NCI-H2029 treated with DMSO at 0.1 percent for 48 hours (cell line): ENCODE results near the gene KIF21B.

ENCODE experiments used
- DNase-seq: peaks from one replicate; lab custom pipeline; 2025; lab: John Stamatoyannopoulos, UW

The KIF21B gene

GRCh38 chr1:201048521-201048920 is 25.0 kb upstream of the KIF21B start:
- DNase-seq: no peak

- DNase-seq: no peak
These were observed 20.6 kb upstream of the KIF21B start for GRCh38 chr1:201044119-201044518.

DNA sequence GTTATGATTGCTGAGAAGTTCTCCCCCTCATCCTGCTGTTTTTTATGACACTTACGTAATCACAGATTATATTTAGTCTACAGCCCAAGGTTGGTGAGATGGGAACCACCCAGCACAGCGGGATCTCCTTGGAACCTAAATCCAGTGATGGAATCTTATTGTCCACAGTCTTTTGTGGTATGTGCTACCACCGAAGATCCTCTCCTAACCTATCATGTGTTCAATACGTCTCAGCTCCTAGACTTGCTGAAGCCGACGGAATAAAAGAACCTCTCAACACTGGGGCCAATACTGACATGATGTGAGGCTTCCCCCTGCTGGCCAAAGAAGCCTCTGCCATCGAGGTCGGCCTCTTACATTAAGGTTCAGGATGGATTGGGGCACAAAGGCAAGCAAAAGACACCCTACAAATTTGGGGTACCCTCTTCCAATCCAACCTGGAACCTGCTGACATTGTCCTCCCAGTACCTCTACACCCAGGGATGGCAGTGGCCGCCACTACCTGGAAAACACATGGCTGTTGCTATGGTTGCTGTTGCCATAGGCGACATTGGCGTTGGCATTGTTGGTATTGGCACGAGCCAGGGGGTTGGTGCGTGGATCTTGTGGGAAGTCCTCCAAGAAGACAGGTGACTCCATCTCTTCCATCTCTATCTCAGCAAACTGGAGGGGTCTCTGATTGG is 19.4 kb upstream of the KIF21B start:
- peak; percentile 71 for DNase-seq

DNA sequence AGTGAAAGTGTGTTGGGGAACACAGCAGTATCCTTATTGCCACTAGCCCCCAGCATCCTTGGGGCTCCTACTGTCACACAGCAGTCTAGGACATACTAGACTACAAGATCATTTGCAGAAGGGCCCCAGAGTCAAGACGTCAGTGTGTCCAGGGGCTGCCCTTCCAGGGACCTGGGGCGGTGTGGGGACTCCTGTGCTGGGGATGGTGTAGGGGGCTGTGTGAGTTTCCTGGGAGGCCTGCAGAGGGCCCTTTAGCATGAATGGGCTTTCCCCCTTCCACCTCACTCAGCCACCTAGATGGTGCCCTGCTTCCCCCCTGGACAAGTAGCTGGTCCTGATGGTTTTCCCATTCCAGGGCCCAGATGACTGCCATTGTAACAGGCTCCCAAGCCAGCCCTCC is 17.5 kb upstream of the KIF21B start:
- DNase-seq: no peak

DNA sequence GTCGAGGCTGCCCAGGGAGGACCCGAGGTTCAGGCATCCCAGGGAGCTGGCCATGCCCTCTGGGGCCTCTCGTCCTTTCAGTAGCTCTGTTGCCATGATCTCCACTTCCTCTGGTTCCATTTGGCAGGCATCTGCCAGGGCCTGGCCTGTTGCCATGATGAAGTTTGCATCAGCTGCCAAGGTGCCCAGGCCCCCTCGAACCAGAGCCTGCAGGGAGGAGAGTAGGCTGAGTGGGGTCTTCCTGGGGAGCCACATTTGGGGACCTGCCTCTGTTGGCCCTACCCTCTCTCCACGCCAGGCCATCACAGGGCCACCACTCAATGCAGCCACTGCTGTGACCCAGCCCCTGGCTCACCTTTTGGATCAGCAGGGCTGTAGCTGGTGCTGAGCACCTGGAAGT is 16.4 kb upstream of the KIF21B start:
- DNase-seq: no peak

DNA sequence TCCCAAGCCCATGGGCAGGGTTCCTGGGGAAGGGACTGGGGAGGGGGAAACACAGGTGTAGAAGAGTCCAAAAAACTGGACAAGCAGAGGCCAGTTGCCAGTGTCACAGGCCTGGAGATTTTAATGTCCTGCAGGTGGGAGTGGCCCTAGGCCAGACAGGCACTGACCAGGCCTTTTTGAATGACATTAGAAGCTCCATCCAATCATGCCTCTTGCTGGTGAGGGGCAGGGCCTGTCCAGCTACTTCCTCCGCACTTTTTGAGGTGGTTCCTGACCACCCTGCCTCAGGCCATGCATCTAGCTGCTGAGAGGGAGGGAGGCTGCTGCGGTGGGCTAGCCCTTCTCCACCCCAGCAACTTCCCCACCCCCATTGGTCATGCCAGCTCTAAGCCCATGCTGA is 15.9 kb upstream of the KIF21B start:
- DNase-seq: no peak

GRCh38 chr1:201038186-201038876 is 14.8 kb upstream of the KIF21B start:
- DNase-seq: no peak

- DNase-seq: no peak
These were observed 12.8 kb upstream of the KIF21B start for GRCh38 chr1:201036188-201036842.

- no peak for DNase-seq
These were observed 11.2 kb upstream of the KIF21B start for GRCh38 chr1:201034671-201035070.

DNA sequence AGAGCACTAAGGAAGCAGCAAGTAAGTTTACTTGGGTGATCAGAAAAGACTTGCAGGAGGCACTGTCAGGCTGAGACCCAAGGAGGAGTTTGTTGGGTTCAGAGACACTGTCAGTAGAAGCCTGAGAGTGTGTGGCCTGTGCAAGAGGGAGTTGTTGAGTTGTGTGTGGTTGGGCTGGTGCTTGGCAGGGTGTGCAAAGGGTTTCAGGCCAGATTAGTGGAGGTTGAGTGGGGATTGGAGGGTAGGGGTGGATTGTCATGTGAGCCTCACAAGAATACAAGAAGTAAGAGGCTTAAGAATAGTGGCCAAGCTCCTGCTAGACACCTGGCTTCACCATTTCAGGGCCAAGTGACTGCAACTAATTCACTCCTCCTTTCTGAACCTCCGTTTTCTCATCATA is 8.9 kb upstream of the KIF21B start:
- no peak for DNase-seq

- no peak for DNase-seq
These were observed 5.0 kb upstream of the KIF21B start for GRCh38 chr1:201028461-201028889.

- DNase-seq: no peak
These were observed 3.3 kb upstream of the KIF21B start for GRCh38 chr1:201026836-201027235.

DNA sequence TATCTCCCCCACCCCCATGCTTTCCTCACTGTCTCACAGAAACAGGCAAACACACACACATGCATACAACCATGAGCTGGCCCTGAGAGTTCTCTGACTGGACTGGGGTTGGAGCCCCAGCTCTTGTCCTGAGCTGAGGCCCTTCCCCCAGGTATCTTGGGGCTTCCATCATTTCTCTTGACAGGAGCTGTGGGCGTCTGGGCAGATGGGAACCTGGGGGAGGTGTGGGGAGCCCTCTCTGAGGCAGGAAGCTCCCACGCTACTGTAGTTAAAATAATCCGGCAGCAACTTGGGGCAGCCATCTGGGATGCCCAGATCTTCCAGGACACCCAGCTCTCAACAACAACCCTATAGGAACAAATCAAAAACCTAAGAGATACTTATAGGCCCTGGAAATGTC is 2.7 kb upstream of the KIF21B start:
- DNase-seq: no peak

DNA sequence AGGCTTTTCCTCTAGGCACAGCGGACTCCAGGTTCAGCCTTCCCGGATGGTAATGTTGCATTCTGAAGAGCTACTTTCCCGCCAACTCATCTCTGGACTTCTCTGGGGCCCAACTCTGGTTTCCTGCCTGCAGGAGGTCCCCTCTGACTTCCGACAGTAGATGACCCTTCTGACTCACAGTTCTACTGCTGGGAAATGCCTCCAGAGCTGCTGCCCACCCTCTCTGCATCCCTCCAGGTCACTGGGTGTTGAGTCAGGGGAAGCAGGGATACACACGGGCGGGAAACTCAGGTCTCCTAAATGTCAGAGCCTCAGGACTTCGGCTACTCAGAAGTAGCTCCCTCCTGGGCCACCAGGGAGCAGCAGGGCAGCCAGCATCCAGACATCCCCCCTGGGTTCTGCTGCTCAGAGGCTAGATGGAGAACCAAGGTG is 2.1 kb upstream of the KIF21B start:
- no peak for DNase-seq

DNA sequence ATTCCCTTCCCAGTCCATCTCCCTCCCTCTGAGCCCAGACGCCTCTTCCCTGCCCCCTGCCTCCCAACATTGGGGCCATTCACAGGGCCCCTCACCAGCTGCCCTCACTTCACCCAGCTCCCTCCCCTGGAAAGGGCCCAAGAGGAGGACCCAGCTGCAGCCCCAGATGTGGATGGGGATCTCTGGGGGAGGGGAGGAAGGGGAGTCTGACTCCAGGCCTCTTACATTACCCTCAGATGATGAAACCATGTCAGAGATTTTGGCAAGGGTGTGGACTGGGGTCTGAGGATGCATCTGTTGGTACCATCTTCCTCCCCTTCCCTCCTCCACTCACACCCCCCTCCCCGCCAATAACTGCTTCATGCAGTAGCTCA is 1.1 kb upstream of the KIF21B start:
- no peak for DNase-seq

GRCh38 chr1:201023920-201024624 is 558 bp upstream of the KIF21B start:
- DNase-seq: no peak

DNA sequence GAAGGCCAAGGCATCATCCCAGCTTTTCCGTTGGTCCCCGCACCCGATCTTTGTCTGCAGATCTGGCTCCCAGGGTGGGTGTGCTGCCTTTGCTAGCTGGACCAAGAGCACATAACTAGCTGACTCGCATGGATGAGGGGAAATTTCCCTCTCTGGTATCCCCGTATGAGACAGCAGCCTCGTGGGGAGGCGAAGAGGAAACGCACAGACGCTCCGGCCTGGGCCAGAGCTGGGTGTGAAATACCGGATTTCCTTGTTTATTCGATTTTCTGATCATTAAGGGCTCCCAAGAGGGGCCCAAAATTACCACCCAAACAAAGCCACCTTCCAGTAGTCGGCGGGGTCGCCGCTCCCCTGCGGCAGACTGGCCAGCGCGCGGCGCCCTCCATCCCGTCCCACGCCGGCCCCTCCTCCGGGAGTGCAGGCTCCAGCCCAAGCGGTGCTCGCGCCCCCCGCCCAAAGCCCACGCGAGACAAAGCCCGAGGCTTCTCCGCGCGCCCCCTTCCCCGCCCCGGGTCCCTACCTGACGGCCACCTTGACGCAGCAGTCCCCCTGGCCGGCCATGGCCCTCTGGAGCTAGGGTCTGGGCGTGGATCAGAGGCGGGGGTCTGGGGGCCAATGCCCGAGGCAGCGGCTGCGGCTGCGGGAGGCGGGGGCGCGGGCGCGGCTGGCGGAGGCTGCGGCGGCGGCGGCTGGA is 546 bp downstream of the KIF21B start:
- no peak for DNase-seq

DNA sequence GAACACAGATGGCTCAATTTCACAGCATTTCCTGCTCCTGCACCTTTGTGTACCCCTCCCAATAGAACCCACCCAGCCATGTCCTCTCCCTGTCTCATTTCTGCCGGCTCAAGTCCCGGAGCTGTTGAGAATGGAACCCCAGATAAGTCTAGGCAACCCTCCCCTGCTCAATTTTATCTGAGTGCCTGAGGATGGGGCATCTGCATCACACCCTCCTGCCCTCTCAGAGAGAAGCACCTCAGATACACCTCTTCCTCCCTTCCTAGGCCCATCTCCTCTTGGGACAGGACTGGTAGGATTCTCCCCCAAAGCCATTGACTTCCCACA is 1.1 kb downstream of the KIF21B start:
- no peak for DNase-seq

DNA sequence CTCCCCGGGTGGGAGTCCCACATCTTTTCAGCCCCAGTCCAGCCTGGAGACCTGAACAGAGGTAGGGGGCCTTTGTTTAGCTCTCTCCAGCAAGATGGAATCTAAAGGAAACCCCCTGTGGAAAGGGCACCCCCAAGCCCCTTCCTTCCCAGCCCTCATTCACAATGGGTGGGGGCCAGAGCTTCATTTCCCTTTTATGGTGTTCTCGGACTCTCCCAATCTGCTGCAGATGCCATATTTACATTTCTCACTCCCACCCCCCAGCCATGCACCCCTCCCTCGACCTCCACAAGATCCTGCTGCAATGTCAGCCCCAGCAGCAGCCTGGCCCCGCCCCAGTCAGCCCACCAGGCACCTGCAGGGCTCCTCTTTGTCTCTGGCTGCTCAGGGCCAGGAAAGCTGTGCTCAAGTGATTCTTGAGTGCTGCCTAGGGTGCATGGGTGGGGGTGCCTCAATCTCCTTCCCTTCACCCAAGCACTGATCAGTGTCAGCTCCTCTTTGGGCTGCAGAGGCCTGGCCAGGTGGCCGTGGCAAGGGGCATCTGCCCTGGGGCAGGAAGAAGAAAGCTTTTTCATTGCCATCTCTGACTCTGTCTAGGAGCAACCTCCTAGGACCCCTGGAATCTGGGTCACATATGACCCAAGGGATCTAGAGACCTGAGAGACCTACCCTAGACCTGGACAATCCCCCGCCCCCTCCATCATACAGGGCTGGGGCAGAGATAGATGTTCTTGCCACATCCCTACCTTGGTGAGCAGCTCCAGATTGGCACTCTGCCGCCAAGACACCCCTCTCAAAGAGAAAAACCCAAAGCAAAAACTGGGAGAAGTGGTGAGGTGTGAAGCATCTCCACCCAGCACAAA is 1.7 kb downstream of the KIF21B start:
- no peak for DNase-seq

GRCh38 chr1:201020721-201021629 is 2.5 kb downstream of the KIF21B start:
- no peak for DNase-seq
